Kidney tubule cell (primary cell): ENCODE results near the gene MT4.

ENCODE experiments used
- DNase-seq: peaks from one replicate; pipeline ENCODE4 v3.0.0-alpha.2; 2018; ENCODE audit warnings: low spot score

MT4 gene

DNA sequence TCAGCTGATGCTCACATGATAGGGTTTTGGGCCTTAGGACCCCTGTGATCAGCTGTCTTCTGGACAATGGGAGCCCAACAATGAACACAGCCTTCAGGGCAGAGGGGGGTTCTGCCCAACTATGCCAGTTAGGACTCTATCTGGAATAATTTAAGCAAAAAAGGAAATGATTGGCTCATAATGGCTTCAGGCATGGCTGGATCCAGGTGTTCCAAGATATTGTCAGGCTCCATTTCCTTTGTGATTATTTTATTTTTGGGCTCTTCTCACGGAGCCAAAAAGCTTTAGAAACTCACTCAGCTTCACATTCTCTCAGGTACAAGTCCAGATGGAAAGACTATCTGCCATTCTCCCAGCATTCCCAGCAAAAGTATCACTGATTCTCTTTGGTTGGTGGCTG lies 40.6 kb downstream of the MT4 start:
- DNase-seq: no peak

GRCh38 chr16:56606071-56606475 lies 41.2 kb downstream of the MT4 start:
- peak; percentile 79 for DNase-seq

DNA sequence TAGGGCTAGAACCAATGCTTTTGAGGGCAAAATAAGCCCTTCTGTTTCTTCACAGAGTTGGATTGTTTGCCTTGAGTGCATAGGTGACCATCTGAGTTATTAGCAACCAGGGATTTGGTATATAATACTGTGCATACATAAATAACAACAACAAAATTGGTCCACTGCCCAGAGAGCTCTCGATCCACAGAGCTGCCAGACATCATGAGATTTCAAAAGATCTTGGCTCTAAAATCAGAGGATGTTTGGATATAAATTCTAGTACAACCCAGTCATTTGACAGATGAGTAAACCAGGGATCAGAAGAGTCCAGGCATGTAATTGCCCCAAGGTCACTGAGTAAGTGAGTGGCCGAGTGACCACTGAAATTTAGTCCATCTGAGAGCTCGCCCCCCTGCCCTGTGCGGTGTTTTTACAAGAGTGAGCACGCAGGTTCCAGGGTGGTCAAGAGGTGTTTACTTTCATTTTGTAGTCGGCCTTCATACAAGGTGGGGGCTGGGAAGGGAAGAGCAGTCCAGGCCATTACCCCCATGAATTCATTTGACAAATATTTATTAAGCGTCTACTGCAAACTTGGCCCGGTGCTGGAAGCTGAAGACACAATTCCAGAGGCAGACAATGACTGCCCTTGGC lies 41.7 kb downstream of the MT4 start:
- DNase-seq: peak; percentile 86

DNA sequence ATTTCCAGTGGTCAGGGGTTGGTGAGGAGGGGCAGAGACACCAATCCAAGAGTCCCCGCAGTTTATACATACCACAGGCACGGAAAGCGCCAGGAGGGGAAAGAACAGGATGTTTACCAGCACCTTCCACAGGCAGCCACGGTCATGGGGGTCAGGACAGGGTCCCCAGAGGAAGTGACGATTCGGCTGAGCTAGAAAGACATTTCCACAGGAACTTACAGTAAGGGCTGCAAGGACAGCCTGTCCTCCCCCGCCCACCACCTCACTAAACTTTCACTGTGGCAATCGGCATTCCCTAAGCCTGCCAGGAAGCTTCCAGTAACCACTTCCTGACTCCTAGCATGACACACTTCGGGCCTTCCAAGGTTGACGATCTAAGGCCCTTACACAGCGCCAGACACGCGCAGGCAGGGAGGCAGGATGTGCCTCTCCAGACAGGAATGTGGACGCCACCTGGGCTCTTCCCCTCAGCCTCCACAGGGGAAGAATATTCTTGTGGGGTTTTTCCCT lies 42.3 kb downstream of the MT4 start:
- peak; percentile 99 for DNase-seq

- no peak for DNase-seq
These were observed 42.8 kb downstream of the MT4 start for GRCh38 chr16:56607675-56608042.

GRCh38 chr16:56608043-56608875 lies 43.4 kb downstream of the MT4 start, which contains the start of gene MT2A:
MT2A (plus strand) TSS chr16:56608584; CDS start chr16:56608656, 72 bp downstream.
- DNase-seq: peak; percentile 98

- peak; percentile 16 for DNase-seq
These were observed 44.1 kb downstream of the MT4 start for GRCh38 chr16:56608876-56609462.

GRCh38 chr16:56609463-56609921 lies 44.6 kb downstream of the MT4 start:
- peak; percentile 88 for DNase-seq

GRCh38 chr16:56610017-56610608 lies 45.2 kb downstream of the MT4 start:
- peak; percentile 89 for DNase-seq

DNA sequence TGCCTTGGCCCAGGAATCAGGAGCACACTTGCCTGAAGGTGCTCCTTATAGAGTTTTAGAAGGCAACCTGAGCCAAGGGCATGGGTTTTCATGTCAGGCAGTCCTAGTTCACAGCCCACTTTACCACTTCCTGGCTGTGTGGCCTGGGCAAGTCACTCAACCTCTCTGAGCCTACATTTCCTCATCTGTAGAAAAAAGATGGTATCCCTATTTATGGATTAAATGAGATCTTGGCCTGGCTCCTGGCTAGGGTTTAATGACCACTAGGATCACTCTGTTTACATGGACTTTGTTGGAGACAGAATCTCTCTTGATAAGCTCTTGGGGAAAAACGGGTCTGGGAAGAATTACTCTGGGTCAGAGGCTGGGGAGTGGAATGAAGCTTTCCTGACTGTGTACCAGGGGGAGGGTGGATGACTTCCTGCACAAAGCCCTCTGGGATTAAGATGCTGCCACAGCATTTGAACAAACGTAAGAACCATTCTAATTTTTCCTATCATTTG lies 45.8 kb downstream of the MT4 start:
- no peak for DNase-seq

DNA sequence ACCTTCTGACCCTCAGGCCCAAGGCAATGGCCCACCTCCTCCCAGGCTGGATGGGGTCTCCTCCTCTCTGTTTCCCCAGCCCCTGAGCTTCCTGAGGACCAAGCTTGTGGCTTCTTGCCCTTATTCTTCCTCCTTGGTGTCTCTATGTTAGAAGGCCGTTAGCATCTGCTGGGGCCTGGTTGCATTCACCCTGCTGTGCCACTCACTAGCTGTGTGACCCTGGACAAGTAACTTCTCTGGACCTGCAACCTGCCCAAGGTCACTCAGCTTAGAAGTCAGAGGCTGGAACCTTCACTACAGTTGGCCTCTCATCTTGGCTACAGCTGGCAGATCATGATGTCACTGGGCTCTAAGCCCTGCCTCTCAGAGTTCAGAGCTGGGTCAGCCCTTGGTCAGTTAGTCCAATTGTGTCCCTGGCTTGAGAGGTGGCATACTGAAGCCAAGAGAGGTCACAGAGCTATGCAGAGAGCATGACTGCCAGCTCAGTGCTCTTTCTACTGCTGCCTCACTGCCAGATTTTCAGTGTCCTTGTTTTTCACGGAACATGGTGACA lies 46.5 kb downstream of the MT4 start:
- peak; percentile 81 for DNase-seq

DNA sequence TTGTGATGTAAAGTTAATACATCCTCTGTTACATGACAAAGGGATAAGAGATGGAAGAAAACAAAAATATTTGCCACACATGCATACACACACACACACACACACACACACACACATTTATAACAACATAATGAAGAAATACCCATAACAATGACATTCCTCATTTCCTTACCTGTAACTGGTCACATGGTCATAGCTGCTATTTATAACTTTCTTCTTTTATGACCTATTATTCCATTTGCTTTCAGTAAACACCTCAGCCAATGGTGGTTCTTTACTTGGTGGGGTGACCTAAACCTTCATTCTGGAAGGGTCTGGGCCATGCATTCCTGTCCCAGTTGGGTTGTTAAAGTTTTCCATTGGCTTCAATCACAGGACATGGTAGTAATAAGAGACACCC lies 48.8 kb downstream of the MT4 start:
- DNase-seq: peak; percentile 63

GRCh38 chr16:56614549-56614991 lies 49.7 kb downstream of the MT4 start:
- DNase-seq: peak; percentile 98

- DNase-seq: peak; percentile 65
These were observed 50.5 kb downstream of the MT4 start for GRCh38 chr16:56615353-56615752.

DNA sequence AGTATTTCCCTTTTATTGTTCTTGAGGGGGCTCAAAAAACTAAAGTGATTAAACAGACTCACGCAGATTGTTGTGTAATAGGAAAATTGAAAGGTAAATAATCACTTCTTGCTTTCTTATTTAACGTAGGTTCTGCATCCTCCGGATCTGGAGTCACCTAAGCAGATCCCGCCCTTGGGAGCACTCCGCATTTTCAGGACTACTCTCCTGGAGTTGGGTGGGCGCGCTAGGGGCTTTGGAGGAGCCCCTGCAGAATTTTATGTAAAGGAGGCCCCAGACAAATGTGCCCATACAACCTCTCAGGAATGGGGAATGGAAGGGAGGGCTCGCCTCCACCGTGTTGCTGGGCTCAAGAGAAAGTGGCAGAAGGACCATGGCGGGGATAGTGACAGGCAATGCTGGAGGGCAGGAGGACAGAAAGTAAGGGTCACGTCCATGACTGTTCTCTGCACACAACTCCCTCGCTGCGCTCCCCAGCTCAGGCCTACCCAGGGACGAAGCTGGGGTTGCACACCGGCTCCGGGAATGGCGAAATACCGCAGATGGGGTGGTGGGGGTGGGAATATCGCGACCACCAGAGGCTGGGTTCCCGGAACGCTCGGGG lies 51.8 kb downstream of the MT4 start:
- no peak for DNase-seq

DNA sequence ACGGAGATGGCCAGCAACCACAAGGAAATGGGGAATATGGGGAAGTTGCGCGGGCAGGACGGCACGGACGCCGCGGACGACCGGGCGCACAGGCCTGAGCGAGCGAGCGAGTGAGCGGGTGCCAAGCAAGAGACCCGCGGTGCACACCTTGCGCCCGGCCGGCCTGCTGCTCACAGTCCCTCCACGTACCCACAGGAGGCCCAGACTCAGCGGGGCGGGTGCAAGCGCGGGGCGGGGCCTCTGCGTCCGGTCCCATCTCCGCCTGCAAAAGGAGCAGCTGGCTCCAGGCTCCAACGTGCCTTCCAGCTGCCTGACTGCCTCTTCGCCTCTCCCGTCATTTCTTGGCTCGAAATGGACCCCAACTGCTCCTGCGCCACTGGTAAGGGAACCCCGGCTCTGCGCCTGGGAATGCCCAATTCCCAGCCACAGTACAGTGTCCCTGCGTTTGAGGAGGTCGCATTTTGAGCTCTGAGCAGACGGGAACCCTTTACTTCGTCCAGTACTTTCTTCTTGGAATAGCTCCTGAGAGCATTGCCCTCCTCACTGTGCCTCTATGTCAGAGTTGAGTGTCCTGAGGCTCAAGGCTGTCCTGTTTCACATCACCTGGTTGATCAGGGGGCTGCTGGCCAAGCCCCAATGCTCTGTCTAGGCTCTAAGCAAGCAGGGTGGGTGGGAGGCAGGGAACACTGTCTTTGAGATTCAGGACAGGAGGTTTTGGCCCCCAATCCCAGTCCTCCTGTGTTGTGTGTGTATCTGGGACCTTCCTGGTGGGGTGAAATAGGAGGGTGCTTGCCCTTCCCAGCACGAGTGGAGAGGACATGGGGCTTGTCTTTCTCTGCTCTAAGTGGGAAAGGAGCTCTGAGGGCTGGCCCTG lies 52.6 kb downstream of the MT4 start:
- peak; percentile 84 for DNase-seq

GRCh38 chr16:56618138-56618537 lies 53.3 kb downstream of the MT4 start:
- no peak for DNase-seq
